Esophagus muscularis mucosa (tissue), 4 donors: ENCODE results near the gene GPR17.

Experiments
- EP300 ChIP-seq: sonication (generic); formaldehyde crosslinking; IDR thresholded peaks from one replicate; pipeline ENCODE4 v1.6.1; 2017; ENCODE audit warnings: antibody characterized with exemption
- POLR2A ChIP-seq: fragments of 450-650 bp; IDR thresholded peaks from one replicate; pipeline ENCODE4 v1.6.1; 2017; ENCODE audit warnings: antibody characterized with exemption, moderate library complexity, mild to moderate bottlenecking, low read depth
- POLR2AphosphoS5 ChIP-seq, 2 donors: sonication (generic); formaldehyde crosslinking; IDR thresholded peaks; one replicate each; pipeline ENCODE4 v1.6.1; 2017; ENCODE audit warnings: antibody characterized with exemption in 2 of 2
- TF ChIP-seq, protein P1 (sequence below), 3 experiments: fragments of 200-600 bp in 2 of 3; fragments of 450-650 bp in 1 of 3; sonication (generic) in 2 of 3; IDR thresholded peaks; one replicate each; pipeline ENCODE4 v1.5.1; 2017 to 2019; ENCODE audit warnings: antibody characterized with exemption in 3 of 3, mild to moderate bottlenecking in 2 of 3, moderate library complexity in 1 of 3

DNA sequence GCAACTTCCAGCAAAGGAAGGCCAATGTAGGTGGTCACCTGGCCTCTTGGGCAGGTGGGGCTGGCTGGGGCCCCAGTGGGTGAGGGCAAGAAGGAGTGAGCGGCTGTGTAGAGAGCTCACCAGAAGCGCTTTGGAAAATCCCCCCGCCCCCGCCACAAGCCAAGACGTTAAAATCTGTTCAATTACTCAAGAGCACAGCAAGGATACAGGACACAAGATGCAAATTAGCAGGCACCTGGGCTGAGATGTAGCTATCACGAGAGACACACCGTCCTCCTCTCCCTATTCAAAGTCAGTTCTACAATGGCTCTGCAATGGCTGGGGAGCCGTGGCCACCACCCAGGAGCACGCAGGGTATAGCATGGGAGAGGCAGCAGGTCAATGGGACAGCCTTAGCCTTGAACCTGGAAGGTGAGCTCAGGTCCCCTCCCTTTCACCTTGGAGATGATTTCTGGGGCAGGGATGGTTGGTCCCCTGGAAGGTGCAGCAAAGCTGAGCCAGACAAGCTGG, 38.5 kb upstream of the GPR17 start:
- TF ChIP-seq, protein P1, sequence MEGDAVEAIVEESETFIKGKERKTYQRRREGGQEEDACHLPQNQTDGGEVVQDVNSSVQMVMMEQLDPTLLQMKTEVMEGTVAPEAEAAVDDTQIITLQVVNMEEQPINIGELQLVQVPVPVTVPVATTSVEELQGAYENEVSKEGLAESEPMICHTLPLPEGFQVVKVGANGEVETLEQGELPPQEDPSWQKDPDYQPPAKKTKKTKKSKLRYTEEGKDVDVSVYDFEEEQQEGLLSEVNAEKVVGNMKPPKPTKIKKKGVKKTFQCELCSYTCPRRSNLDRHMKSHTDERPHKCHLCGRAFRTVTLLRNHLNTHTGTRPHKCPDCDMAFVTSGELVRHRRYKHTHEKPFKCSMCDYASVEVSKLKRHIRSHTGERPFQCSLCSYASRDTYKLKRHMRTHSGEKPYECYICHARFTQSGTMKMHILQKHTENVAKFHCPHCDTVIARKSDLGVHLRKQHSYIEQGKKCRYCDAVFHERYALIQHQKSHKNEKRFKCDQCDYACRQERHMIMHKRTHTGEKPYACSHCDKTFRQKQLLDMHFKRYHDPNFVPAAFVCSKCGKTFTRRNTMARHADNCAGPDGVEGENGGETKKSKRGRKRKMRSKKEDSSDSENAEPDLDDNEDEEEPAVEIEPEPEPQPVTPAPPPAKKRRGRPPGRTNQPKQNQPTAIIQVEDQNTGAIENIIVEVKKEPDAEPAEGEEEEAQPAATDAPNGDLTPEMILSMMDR (IDR thresholded peaks at IDR 0.05) = no peak
- no peak for TF ChIP-seq EP300
- TF ChIP-seq POLR2A = no peak
- no peak for TF ChIP-seq POLR2AphosphoS5 (IDR thresholded peaks at IDR 0.05)
